Measurements from ENCODE around the gene NTRK3.
"Not testable (repeated sequence)": the region's sequence is repeated elsewhere in the genome, so short reads cannot be mapped to it uniquely, and the experiment has no call there.

DNA sequence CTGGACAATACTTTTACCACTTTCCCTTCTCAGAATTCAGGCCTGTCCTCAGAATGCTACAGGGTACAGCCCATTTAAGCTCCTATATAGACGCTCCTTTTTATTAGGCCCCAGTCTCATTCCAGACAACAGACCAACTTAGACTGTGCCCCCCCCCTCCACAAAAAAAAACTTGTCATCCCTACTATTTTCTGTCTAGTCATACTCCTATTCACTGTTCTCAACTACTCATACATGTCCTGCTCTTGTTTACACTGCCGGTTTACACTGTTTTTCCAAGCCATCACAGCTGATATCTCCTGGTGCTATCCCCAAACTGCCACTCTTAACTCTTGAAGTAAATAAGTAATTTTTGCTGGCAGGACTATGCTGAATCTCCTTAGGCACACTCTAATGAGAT lies 420.7 kb downstream of the NTRK3 start:
- TF ChIP-seq, protein P1, sequence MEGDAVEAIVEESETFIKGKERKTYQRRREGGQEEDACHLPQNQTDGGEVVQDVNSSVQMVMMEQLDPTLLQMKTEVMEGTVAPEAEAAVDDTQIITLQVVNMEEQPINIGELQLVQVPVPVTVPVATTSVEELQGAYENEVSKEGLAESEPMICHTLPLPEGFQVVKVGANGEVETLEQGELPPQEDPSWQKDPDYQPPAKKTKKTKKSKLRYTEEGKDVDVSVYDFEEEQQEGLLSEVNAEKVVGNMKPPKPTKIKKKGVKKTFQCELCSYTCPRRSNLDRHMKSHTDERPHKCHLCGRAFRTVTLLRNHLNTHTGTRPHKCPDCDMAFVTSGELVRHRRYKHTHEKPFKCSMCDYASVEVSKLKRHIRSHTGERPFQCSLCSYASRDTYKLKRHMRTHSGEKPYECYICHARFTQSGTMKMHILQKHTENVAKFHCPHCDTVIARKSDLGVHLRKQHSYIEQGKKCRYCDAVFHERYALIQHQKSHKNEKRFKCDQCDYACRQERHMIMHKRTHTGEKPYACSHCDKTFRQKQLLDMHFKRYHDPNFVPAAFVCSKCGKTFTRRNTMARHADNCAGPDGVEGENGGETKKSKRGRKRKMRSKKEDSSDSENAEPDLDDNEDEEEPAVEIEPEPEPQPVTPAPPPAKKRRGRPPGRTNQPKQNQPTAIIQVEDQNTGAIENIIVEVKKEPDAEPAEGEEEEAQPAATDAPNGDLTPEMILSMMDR (IDR thresholded peaks at IDR 0.05; ENCODE audit: low read depth, low read length, poor library complexity, severe bottlenecking) = not testable (repeated sequence)
- not testable (repeated sequence) for TF ChIP-seq EZH2phosphoT487 (IDR thresholded peaks at IDR 0.05; ENCODE audit: borderline replicate concordance, low read length)
